ENCODE results near the gene PRSS53.
A peak's percentile ranks its signal among the peaks of the same experiment; 100 is the strongest.

PRSS53 gene

GRCh38 chr16:31077024-31077423, 11.7 kb downstream of the PRSS53 start:
- DNase-seq = no peak

- DNase-seq = no peak
Observed at GRCh38 chr16:31076319-31076718, 12.4 kb downstream of the PRSS53 start.

GRCh38 chr16:31074814-31075183, 13.9 kb downstream of the PRSS53 start:
- no peak for DNase-seq

- DNase-seq = peak; percentile 98
Observed at GRCh38 chr16:31073970-31074813, 14.6 kb downstream of the PRSS53 start, which contains the start of the genes ZNF646 and ZNF668. Gene ZNF646 (plus strand): TSS chr16:31074422. CDS start chr16:31076325, 1,903 bp downstream. Gene ZNF668 (minus strand): TSS chr16:31074240. CDS start chr16:31064459, 9,781 bp downstream.

GRCh38 chr16:31073142-31073969, 15.4 kb downstream of the PRSS53 start:
- DNase-seq = peak; percentile 93

- DNase-seq = peak in 1 of 2 experiments; percentile 55
Observed at GRCh38 chr16:31072540-31073141, 16.1 kb downstream of the PRSS53 start.

- no peak for DNase-seq
Observed at GRCh38 chr16:31071861-31072260, 16.9 kb downstream of the PRSS53 start.

- no peak for DNase-seq
Observed at GRCh38 chr16:31067342-31067741, 21.4 kb downstream of the PRSS53 start.

GRCh38 chr16:31064882-31065461, 23.8 kb downstream of the PRSS53 start:
- DNase-seq = no peak

GRCh38 chr16:31063843-31064611, 24.7 kb downstream of the PRSS53 start:
- DNase-seq = no peak

- no peak for DNase-seq
Observed at GRCh38 chr16:31063495-31063842, 25.3 kb downstream of the PRSS53 start.

GRCh38 chr16:31061813-31062440, 26.8 kb downstream of the PRSS53 start:
- DNase-seq = no peak

- no peak for DNase-seq
Observed at GRCh38 chr16:31061126-31061812, 27.5 kb downstream of the PRSS53 start.

GRCh38 chr16:31055613-31056012, 33.1 kb downstream of the PRSS53 start:
- no peak for DNase-seq

- DNase-seq = peak in 1 of 2 experiments; percentile 7
Observed at GRCh38 chr16:31052114-31052513, 36.6 kb downstream of the PRSS53 start.

GRCh38 chr16:31050280-31051030, 38.3 kb downstream of the PRSS53 start:
- no peak for DNase-seq

- DNase-seq = no peak
Observed at GRCh38 chr16:31043898-31044481, 44.8 kb downstream of the PRSS53 start.

GRCh38 chr16:31043352-31043751, 45.4 kb downstream of the PRSS53 start:
- no peak for DNase-seq

GRCh38 chr16:31042866-31043265, 45.9 kb downstream of the PRSS53 start:
- DNase-seq = no peak

- DNase-seq = no peak
Observed at GRCh38 chr16:31038993-31039392, 49.8 kb downstream of the PRSS53 start.

All from activated CD4-positive, alpha-beta T cell treated with anti-CD3 and anti-CD28 coated beads, Interleukin-2, amount 50 U/mL, for 48 hours (primary cell).